HTR-8/SVneo (cell line): ENCODE data around the gene CTR9.

ENCODE experiments used
- DNase-seq: peaks from one replicate; pipeline ENCODE4 v3.0.0; 2011; ENCODE audit warnings: low spot score, mixed read lengths; ENCODE audit not compliant: insufficient read length
- FAIRE-seq: peaks from 2 replicates; lab custom pipeline; 2011; peaks lifted over from hg19 to GRCh38; lab: Jason Lieb, UNC

Gene CTR9

DNA sequence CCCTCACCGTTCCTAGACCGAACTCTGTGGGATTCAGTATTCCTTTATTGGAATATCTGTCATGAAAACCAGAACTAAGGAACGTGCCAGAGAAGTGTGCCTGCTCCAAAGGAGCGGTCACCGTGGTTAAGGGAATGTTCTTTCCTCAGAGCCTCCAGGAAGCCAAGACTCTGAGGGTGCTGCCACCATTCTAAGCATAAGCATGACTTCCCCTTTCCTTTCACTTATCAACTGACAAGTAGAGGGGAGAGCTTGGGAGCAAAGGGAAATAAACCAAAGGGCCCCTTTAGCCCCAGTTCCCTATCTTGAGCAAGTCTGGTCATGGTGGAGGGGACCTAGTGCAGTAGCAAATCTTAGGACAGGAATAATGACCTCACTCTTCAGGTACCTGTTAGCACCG, 26.8 kb downstream of the CTR9 start:
- DNase-seq (no peak), FAIRE-seq (no peak)

DNA sequence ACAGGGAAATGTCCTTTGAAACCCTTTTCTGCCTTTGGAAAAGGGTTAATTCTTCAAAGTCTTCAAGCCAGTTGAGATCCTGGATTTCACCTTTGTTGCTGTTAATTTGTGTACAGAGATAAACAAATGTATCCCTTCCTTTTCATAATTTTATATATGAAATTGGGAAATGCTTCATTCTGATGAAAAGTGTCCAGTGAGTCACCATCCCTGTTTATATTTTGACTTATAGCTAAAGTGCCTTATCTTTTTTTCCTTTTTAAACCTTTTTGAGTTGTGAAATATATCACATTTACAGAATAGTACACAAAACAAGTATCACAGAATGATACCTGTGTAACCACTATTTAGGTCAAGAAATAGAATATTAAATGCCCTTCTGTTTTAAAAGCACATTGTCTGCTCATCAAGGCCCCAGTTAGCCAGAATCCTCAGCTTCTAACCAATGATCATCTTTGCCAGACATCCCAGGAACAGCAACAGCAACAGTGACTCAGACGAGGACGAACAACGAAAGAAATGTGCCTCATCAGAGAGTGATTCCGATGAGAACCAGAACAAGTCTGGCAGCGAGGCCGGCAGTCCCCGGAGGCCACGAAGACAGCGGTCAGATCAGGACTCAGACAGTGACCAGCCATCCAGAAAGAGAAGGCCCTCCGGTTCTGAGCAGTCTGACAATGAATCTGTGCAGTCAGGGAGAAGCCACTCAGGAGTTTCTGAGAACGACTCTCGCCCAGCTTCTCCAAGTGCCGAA, 27.3 kb downstream of the CTR9 start:
- no peak for FAIRE-seq
- no peak for DNase-seq

DNA sequence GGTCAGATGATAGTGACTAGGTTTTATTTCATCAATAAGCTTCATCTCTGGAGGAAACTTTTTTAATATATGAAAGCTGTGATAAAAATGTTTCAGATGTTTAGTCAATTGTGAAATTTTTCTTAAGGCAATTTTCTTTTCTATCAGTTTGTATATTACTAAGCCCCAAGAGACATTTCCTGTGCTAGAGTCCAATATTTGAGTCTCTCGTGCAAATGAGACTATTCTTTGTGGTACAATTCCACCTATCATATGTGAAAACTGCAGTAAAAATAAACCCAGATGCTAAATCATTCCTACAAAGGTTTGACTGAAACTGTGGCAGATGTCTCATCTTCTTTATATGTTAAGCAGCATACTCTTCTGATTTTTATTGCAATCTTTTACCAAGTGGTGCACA, 28.0 kb downstream of the CTR9 start:
- FAIRE-seq (no peak), DNase-seq (no peak)

DNA sequence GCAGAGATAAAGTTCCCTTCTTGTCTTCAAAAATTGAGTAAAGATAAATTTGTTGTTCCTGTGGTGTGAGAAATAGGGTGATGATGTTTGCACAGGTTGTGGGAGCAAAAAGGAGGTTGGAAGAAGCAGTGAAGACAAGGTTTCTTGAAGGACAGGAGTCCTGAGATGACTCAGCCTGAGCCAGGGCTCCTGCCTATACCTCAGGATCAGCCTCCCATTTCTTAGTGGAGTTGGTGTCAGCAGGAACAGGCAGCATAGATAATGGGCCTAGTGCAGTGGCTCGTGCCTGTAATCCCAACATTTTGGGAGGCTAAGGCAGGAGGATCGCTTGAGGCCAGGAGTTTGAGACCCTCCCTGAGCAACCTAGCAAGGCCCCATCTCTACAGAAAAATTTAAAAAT, 29.0 kb downstream of the CTR9 start:
- no peak for FAIRE-seq

DNA sequence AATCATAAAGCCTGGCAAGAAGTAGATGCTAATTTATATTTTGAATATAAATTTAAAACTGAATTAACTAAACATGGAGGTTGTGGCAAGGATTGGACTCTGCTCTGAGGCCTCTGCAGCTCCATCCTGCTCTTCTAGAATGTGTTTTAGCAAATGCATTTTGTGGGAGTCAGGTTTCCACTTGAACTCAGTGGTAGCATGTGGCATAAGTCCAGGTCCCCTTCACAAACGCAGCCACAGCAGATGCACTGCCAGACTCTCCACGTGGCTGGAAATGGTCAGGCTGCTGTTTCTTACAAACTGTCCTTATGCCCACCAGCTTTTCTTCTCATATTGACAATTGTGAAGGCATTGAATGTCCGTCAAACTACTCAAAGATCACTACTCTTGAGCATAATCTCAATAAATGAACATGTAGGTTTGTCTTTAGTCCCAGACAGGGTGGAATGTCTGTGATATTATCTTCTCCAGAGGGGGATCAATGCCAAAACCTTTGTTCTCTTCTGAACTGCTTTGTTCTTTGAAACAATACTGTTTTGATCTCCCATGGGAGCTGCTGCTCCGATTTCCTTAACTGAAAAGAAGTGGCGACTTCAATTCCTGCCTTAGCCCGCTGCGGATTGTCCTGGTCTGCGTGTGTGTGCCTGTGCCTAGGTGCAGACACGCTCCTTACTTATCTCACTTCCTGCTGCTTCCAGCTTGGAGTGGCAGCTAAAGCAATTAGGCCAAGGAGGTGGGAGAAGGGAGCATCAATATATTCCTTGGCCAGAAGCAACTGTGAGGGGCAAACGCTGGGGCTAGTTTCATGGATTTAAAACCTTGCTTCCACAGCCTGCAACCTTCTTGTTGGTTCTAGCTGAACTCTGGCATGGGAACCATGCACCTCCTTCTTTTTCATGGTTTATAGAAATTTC, 33.4 kb downstream of the CTR9 start:
- FAIRE-seq (no peak), DNase-seq (no peak)

More for the DNA sequence above, 29.0 kb downstream of the CTR9 start:
- no peak for DNase-seq

DNA sequence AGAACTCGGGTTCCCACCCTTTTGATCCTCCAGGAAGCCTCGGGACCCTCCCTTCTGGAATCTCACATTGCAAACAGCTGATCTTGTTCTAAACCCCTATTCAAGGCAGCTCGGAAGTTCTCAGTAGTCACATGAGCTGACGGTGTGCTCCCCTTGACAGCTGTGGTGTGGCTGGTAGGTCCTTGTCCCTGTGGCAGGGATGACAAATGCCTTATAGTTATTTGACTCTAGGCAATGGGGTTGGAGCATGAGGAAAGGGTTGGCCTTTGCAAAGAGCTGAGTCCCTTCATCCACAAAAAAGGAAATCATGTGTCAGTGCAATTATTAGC, 34.1 kb downstream of the CTR9 start:
- no peak for FAIRE-seq
- no peak for DNase-seq

DNA sequence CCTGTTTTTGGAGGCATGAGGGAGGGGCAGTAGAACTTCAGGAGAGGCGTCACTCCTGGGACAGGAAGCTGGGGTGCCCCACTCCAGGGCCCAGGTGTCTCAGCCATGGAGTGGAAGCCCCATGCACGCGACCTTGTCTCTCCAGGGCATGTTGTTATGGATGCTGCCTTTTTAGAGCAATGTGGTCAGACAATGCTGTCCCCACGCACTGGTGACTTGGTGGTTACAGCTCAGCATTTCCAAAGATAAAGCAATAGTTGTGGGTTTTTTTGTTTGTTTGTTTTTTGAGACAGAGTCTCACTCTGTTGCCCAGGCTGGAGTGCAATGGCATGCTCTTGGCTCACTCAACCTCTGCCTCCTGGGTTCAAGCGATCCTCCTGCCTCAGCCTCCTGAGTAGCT, 35.4 kb downstream of the CTR9 start:
- no peak for FAIRE-seq
- DNase-seq: no peak

DNA sequence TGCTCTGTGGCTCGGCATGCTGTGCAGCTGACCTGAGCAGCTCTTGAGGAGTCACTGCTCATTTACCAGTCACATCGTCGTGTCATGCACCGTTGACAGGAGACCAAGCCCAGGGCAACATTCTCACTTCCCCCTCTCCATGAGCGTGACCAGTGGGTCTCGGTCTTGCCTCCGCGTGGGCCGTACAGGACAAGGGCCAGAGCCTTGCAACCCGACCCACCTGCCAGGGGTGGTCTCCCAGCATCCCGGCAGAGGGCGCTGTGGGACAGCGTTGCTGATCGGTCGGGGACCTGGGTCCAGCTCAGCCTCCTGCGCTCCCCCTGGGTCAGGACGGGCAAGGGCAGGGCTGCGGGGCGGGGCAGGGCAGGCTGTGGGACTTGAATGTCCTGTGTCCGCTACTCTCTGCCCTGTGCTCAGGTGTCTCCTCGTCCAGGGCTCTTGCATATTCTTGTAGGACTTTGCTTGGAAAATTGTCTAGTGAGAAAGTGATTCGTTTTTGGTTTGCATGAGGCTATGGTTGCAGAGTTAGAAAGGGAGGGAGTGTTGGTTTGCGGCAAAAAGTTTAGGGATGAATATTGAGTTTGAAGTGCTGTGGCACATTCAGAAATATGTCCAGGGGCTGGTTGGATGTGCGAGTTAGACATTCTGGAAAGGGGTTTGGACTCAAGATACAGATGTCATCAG, 41.5 kb downstream of the CTR9 start:
- FAIRE-seq (peak; percentile 97), DNase-seq (peak; percentile 89)

DNA sequence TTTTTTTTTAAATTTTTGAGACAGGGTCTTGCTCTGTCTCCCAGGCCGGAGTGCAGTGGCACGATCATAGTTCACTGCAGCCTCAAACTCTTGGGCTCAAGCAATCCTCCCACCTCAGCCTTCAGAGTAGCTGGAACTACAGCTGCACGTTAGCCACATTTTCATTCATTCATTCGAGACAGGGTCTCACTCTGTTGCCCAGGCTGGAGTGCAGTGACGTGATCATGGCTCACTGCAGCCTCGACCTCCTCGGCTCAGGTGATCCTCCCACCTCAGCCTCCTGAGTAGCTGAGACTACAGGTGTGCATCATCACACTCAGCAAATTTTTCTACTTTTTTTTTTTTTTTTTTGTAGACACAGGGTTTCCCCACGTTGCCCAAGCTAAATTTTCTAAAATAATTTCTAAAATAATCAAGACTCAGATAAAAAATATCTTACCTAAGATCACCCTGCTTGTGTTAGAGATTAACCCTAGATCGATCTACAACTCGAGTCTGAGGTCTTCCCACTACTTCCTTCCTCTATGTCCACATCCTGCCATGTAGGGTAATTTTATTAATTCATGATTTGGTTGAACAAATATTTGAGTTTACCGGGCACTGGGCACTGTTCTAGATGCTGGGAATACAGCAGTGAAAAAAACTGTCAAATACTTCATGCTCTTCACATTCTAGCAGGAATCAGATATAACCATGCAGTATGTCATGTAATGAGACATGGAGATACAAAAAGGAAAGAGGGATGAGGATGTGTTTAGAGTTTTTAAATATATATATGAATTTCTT, 42.6 kb downstream of the CTR9 start:
- no peak for DNase-seq
- no peak for FAIRE-seq

DNA sequence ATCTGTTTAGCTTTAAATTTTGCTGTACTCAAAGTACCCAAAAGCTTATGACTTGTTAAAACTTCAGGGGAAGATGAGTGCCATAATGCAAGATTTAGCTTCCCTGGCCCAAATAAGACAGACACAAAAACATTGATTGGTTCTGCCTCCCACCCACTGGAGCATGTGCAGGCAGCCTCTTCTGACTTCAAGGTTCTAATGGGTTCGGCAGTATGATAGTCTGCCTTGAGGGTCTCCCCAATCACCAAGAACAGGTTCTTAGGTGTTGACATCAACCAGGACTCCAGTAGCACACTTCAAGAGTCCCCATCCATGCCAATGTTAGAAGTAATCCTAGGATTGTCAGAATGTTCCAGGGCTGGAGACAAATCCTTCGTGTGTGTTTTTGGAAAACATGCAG, 45.1 kb downstream of the CTR9 start:
- DNase-seq (no peak), FAIRE-seq (no peak)

DNA sequence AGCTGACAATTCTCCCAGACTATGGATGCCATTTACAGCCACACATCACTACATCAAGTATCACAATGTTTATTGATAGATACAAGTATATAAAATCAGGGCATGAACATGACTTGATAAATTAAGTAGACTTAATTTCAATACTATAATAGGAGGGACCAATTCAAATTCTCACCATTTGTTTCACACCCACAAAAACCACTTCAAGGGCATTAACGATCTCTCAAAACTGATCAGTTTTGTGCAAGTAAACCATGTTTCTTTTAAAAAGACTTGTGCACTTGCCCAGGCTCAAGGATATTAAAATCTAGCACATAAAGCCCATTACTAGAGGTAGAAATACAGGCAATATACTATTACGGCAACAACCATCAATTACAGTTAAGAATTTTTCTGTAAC, 46.0 kb downstream of the CTR9 start:
- FAIRE-seq: no peak
- DNase-seq: no peak

DNA sequence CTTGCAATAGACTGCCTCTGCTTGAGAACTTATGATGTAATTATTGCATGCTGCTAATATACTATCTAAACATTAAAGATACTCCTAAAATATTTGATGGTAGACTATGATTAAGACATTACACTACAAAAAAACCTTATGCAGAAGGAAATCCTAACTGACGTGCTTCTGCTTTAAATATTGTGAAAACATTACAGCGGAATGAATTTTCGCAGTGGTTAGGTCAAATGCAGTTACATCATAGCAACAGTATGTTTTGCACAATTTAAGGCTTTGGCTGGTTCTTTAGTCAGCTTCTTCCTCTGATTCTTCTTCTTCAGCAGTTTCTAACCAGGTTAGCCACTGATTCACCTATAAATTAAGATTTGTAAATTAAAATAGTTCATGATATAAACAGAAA, 46.5 kb downstream of the CTR9 start:
- no peak for DNase-seq
- FAIRE-seq: no peak

DNA sequence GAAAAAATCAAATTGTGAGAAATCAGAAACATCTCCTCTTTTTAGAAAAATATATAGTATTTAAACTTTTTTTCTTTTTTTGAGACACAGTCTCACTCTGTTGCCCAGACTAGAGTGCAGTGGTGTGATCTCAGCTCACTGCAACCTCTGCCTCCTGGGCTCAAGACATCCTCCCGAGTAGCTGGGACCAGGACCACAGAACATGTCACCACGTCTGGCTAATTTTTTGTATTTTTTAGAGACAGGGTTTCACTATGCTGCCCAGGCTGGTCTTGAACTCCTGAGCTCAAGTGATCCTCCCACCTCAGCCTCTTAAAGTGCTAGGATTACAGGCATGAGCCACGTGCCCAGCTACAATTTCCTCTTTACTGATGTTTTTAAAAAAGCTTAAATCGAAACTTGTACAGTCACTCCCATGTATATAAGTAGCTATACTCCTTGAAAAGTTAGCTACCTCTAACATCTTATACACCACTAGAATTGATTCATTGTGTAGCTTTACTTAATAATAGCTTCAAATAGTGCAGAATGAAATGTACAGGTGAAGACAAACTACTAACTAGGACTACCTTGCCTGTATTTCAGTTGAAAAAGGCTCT, 47.4 kb downstream of the CTR9 start:
- DNase-seq (no peak), FAIRE-seq (no peak)

DNA sequence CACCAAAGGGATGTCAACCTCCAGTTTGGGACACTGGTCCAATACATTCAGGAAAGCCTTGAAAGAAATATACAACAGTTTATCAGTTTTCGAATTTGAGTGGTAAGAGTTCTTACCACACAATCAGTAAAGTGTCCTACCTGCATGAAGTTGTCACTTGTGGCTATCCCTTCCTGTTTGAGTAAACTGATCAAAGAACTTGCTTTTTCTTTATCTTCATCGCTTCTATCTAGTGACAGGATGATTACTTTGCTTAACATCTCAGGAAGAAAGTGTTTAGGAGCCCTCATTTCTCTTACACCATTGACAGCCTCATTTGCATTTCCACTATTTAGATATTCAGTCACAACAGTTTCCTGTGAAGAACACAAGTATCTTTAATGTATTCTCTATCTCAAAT, 49.2 kb downstream of the CTR9 start:
- DNase-seq (no peak), FAIRE-seq (no peak)

DNA sequence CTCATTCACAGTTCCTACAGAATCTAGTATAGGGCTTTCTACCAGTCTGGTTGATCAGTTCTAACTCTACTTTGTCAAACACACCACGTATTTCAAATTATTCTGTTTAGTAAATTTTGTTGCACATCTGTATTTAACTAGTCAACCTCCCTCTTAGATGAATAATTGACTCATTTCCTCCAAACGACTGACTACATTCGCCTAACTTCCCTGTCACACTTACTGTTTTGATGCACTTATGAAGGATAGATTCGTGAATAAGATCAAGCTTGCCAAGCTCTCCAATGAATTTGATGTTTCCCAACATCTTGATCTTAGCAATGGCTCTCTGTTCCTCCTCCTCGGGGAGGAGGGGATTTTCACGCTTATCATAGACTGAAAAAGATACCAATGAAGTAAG, 52.6 kb downstream of the CTR9 start:
- DNase-seq: no peak
- no peak for FAIRE-seq

DNA sequence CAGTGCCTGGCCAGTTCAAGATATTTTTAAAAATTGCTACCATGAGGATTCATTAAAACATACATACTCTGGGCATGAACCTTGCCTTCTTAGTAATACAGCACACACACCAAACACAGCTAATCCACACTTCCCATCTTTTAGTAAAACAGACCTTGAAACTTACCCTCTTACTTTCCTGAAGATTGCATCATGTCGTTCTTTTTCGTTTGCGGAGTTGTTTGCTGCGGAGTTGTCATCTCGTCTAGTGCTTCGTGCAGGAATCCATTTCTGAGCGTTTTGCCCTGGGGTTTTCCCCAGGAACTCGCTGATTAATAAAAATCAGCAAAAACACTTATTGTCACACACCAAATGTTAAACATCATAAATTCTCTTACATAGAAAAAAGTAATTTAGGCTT, 54.7 kb downstream of the CTR9 start:
- no peak for FAIRE-seq

DNA sequence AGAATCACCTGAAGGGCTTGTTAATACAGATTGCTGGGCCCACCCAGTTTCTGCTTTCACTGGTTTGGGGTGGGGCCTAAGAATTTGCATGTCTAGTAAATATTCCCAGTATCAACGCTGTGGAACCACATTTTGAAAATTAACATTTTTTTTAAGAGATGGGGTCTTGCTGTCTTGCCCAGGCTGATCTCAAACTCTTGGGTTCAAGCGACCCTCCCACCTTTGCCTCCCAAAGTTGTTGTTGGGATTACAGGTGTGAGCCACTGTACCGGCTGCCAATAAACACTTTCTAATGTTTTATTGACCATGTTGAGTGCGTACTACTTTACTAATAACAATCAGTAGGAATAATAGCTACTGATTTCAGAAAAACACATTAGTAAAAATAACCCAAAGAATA, 55.2 kb downstream of the CTR9 start:
- DNase-seq: no peak
- no peak for FAIRE-seq

More for the DNA sequence above, 54.7 kb downstream of the CTR9 start:
- DNase-seq: no peak

DNA sequence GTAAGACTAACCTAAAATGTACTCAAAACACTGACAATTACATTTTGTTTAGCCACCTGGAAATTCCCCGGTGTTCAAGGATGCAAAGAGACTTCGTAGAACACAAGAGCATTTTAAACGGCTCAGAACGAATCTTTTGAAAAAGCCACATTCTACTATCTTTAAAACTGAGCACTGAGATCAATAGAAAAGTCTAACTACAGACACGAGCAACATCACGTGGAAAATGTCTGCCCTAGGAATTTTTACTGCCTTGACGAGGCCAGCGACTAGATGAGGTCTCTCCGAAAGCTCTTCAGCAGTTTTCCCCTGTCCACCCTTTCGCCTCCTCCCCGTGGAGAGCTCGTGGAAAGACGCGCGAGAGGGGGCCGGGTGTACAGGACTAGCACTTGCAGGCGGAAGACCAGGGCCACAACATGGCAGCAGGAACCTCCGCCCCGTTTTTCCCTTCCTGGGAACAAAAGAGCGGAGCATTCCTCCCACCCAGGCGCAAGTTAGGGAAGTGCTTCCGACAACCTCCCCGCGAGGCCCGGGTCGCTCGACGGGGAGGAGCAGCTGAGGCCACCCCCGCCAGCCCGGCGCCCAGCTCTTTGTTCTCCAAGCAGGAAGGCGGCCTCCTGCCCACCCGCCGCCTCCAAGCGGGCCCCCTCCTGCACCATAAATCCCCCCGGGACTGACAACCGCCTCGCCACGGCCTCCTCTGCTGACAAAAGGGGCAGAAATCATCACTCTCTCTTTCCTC, 56.6 kb downstream of the CTR9 start:
- FAIRE-seq (no peak), DNase-seq (no peak)

DNA sequence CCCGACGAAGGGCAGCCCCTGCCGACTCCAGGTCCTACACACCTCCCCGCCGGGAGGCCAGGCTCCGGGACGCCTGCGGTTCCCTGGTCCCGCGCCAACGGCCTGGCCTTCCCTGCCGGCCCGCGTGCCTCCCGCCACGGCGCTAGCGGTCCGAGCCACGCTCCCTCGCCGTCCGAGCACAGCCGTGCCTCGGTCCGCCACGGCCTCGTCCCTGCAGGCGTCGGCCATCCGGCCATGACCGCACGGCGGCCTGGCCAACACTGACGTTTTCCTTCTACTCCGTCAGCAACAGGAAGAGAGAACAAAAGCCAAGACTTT, 57.1 kb downstream of the CTR9 start:
- no peak for FAIRE-seq
- no peak for DNase-seq
